NCI-H69 (cell line): Measurements from ENCODE around the gene PDE4D.
"Not testable (repeated sequence)": the region's sequence is repeated elsewhere in the genome, so short reads cannot be mapped to it uniquely, and the experiment has no call there.

Experiments used
- DNase-seq: peaks from one replicate; lab custom pipeline; 2025; lab: John Stamatoyannopoulos, UW

Gene PDE4D

DNA sequence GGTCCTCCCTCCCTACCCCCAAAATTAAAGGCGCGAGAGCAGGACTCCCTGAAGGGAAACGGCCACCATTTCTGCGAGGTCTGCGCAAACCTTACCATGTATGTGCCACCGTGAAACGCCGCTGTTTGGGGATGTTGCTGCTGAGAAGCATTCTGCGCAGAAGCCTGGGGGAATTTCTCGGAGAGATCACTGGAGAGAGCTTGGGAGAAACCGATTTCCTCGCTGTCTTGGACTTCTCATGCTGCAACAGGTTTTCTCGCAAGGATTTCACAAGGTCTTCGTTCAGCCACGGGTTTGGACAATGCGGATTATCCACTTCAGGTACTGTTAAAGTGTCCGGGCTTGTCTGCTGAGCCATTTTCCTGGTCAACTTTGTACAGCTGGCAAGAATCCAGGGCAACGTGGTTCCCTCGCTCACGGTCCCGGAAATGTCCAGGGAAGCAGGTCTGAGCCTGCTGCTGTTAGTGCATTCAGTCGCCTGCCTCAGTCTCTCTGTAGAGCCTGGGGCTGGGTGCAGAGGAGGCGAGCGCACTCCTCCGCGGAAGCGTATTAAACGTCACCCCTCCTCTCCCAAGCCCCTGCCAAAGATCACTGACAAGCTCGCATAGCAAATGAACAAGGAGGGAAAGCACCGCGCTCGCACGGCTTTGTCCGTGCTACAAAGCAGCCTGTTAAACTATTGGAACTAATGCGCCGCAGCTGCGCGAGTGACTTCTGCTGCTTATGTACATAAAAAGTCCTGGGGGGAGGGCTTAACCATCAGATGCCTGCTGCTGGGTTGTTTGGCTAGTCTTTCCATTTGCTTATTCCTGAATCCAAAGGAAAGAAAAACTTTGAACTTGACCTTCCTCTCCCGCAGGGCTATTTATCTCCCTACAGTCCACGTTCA, 125.1 kb downstream of the PDE4D start:
- DNase-seq: peak; percentile 99

DNA sequence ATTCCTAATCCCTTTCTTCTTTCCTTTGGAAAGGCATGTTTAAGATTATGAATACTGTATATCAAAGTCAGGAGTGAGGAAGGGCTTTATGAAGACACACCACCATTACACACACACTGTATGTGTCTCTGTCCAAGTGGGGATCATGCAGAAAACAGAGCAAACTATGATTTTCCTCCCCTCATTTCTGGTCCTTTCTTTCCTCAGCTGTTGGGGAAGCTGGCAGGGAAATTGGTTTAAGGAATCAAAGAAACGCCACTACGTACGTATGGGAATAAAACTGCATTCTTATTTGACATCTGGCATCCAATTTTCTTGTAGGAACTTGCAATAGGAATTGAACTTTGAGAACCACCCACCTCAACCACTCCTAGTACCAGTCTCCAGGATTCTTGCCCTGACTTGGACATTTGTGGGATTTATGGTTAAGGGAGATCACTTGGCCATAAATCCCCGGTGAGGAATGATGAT, 125.8 kb downstream of the PDE4D start:
- DNase-seq: no peak

DNA sequence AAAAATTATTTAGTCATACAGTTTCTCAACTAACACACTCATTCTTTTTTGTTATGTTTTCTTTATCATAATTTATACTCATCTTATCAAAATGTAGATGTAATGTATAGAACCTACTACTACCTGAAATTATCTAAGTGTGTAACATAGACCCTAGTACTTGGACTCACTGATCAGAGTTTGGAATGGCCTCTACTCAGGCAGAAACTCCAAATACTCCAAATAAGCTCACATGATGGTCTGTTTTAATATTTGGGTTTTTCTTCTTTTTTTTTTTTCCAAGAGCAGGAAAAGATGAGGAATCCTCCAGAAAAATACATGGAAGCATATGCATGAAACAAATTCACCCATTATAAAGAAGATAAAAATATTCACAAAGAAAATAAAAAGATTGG, 126.3 kb downstream of the PDE4D start:
- DNase-seq: peak; percentile 51

DNA sequence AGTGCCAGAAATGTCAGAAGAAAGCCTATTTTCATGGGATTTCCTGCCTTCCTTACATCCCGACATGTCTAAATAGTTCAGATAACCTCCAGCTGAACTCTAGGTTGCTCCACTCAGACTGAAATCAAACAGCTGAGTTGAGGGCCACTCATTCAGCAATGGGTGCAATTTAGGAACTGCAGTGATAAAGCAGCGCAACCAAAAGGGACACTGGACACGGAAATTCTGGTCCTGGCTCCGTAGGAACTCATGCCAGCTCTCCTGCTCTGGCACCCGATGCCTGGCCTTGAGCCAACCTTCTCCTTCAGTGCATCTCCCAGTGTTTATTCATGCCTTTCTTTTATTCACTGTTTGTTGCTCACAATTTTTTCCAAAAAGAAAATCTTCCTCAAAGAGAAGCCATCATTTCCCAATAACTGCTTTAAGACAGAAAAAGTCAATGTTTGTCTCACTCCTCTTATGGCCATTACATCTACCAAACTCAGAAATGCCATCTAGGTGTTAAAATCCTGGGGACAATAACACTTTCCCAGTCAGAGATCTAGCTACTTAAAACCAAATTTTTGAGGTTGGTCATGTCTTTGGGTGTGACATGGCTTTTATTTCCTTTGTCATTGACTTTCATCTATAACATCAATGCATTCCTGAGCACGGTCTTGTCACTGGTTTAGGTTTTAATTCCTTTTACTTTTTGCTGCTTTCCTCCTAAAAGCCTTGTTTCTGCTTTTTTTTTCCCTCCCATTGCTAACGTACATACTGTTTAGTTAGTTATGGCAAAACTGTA, 126.9 kb downstream of the PDE4D start:
- DNase-seq: peak; percentile 84

DNA sequence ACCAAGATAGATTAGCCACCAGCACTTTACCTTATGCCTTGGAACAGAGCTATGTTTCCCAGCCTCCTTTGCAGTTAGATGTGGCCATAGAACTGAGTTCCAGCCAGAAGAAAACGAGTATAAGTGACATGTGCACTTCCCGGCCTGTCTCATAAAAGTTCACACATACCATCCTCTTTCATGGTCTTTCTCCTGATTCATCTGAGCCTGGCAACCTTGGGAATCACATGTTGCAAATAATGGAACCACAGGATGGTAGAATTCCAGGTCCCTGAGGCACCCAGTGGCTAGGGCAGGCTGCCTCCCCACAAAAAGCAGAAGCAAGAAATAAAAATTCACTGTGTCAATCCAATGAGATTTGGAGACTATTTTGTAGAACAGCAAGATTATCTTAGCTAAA, 128.1 kb downstream of the PDE4D start:
- DNase-seq: peak; percentile 34

DNA sequence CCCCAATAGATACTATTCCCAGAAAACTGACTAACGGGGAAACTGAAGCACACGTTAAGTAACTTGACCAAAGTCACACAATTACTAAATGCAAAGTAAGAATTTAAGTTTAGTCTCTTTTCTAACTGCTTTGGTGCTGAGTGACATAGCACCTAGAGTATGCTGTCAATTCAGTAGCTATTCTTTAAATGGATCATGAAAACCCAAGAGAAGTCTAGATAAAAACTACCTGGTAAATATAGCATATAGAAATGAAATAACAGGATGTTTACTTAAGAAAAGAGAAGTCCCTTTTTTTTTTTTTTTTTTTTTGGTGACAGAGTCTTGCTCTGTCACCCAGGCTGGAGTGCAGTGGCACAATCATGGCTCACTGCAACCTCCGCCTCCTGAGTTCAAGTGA, 129.2 kb downstream of the PDE4D start:
- no peak for DNase-seq

DNA sequence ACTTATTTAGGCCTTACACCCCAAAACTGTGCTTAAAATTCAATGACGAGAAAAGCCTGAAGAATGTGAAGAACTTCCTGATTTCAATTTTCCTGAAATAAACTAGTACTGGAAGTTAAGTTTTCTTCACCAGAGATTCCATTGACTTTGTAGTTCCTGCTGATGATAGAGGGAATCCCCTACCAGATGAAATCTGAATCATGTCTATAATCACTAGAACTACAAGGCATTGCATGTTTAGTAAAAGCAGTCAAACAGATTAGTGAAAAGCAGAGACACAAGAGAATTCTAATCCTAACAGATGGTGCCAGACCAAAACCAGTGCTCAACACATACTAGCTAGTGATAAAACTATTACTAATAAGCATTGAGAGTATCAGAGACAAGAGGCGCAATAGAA, 130.0 kb downstream of the PDE4D start:
- peak; percentile 48 for DNase-seq

DNA sequence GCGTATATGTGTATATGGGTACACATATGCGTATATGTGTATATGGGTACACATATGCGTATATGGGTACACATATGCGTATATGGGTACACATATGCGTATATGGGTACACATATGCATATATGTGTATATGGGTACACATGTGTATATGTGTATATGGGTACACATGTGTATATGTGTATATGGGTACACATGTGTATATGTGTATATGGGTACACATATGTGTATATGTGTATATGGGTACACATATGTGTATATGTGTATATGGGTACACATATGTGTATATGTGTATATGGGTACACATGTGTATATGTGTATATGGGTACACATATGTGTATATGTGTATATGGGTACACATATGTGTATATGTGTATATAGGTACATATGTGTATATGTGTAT, 131.3 kb downstream of the PDE4D start:
- not testable (repeated sequence) for DNase-seq

DNA sequence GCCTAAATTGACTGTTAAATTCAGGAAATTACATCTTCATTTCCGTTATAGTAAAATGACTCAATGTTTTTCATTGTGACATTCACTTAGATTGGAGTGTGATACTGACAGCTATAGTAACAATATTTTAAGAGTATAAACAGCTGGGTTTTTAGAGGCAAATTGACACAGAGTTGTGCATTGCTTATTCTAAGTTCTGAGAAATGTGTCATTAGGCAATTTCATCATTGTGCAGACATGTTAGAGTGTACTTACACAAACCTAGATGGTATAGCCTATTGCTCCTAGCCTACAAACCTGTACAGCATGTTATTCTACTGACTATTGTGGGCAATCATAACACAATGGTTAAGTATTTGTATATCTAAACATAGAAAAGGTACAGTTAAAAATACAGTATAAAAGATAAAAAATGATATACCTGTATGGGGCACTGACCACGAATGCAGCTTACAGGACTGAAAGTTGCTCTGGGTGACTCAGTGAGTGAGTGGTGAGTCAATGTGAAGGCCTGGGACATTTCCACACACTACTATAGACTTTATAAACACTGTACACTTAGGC, 132.7 kb downstream of the PDE4D start:
- no peak for DNase-seq

DNA sequence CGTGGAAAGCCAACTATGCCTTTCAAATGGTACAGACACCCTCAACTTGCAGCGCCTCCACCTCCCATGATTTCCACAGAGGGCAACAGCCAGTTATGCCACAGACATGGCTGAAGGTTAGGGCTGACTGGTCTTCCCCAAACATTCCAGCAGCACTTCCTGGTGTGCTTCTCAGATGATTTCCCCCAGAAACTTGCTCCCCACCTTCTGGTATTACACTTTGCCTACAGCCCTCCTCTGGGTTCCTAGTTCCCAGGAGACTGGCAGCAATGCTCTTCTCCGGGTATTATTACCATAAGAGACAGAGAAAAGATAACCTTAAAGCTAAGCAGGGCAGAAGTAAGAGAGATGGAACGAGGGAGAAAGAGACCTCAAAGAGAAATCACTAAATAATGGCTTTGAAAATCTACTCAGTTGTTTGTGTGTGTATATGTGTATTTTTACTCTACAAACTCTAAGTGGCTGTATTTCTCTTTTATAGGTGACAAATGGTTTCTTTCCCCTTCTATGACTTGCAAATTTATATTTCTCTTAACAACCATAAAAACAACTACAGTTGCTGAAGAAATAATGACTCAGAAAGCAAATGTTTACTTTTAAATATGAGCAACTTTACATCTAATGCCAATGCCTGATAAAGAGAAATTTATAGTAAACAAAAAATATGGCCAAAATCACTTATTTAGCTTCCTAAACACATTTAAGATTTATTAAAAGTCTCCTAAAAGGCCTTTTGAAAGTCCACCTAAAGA, 133.8 kb downstream of the PDE4D start:
- DNase-seq: peak; percentile 58

DNA sequence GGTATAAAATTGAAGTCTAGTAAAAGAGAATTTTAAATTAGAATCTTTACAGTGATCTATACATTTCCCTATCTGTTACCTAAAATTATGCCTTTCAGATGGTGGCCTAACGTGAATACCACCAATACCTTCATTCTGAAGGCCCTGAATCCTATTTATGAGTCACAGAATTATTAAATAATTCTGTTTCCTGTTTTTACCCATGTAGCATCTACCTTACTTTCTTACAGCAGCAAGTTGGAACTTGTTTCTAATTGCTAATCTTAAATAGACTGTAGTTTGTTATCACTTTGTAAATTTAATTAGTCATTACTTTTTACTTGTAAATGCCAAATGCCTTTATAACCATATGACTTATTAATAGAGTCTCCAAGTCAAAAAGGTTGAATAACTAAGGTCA, 135.0 kb downstream of the PDE4D start:
- DNase-seq: no peak

DNA sequence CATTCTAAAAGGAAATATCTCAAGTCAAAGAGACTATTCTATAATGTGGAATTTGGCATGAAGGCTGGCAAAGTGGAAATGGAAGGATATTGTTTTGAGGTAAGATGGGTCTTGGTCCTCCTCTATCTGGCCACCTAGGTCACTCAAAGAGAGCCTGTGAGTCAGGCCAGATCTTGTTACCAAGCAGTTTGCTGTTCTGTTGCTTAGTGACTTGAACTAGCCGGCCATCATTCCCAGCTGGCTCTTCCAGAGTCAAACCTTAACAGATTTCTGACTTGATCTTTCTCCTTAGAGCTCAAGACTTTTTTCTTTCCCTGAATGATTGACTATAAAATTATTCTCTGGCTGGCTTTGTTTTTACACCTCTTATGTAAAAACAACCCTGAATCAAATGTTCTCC, 136.1 kb downstream of the PDE4D start:
- DNase-seq: peak; percentile 69

DNA sequence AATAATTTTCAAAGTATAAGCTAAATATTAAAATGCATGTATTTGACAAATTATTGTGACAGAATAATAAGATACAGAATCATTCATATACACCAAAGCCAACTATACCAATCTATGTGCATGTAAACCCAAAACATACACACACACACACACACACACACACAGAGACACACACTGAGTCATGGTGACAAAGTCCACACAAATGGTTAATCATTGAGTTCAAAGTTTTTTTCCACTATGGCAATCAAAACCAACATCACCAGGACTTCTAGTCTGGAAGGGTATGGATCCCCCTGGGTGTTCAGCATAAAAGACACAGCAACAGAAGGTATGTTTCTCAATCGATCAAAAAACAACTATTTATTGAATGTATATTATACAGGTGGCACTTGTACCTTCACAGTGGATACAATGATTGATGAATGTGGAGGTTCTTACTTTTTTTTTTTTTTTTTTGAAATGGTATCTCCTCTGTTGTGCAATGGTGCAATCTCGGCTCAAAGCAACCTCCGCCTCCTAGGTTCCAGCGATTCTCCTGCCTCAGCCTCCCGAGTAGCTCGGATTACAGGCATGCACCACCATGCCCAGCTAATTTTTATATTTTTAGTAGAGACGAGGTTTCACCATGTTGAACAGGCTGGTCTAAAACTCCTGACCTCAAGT, 137.0 kb downstream of the PDE4D start:
- DNase-seq: peak; percentile 21

DNA sequence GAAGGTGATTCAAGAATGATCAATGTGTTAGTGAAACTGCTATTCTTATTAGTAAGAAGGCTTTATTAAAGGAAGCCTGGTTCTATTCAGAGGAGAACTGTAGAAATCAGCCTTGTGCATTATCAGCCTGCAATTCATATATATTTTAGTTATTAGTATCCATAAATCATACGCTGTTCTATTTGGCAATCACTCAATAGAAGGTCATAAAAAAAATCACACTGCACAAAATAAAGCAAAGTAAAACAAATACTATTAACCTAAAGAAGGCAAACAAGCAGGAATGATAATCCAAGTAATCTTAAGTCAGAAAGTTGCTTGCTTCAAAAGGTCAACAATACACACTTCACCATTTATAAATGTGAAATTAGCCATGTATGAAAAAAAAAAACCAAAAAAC, 138.1 kb downstream of the PDE4D start:
- peak; percentile 25 for DNase-seq

DNA sequence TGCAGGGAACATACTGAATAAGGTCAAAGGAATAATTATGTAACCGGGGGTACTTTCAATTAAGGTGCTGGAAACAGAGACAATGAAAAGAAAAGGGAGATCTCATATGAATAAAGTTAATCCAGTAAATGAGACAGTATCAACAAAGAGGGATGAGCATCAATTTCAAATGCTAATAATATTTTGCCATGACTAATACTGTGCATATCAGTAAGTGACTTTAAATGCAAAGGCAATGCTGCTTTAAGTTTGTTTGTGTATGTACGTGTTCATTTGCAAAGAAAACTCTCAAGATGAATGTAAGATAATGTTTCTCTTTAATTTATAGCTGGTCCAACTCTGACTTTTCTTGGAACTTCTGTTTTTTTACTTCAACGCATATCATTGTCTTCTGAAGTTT, 139.9 kb downstream of the PDE4D start:
- DNase-seq: peak; percentile 42

DNA sequence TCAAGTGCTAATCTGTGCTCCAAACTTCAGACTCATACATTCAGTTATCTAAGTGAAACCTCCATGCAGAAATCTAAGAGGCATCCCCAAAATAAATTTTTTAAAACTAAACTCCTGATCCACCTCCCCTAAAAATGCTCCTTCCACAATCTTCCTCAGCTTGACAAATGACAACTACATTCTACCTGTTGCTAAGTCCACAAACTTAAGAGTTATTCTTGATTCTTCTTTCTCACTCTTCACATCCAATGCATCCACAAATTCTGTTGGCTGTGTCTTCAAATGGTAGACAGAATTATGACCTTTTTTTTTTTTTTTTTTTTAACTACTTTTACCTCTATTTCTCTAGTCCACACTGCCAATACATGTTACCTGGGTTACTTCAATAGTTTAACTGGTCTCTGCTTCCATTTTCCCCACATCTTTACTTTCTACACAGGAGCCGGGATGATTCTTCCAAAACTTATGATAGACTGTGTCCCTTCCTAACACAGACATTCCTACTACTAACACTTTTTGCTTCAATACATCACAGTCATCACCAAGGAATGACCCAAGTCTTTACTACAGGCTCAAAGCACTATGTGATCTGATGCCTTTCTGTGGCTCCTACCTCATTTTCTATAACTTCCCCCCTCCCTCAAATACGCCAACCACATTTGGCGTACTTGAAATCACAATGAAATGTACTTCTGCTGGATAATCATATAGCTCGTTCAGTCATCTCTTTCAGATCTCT, 143.6 kb downstream of the PDE4D start:
- DNase-seq: no peak

DNA sequence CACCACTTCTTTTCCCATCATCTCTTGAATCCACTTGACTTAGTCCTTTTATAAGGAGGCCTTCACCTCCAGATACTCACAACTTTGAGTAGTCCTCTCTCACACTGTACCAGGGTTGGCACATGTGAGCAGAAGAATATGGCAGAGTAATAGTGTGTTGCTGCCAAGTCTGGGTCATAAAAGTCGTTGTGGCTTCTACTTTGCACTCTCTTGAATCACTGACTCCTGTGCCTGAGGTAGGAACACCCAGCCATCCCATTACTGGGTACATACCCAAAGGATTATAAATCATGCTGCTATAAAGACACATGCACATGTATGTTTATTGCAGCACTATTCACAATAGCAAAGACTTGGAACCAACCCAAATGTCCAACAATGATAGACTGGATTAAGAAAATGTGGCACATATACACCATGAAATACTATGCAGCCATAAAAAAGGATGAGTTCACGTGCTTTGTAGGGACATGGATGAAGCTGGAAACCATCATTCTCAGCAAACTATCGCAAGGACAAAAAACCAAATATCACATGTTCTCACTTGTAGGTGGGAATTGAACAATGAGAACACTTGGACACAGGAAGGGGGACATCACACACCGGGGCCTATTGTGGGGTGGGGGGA, 145.4 kb downstream of the PDE4D start:
- peak; percentile 18 for DNase-seq

DNA sequence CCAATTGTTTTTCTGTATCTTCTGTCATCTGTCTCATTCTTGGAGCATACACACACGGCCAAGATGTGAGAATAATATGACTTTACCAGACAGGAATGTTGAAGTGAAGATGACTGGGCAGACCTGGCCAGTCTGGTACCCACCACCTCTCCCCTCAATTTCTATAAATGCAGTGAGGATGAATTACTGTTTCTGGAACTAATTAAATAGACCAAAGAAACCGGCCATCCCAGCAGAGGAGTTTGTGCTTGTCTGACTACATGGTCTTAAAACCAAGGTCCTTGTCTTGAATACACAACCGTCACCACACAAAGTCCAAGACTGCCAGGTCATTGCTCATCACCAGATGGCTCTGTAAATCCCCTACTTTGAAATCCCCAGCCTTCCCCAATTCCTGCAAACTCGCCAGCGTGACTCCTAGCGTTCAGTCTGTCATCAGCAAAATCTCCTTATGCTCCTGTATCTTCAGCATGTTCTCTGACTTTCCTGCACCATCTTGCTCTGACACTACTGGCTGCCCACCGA, 147.2 kb downstream of the PDE4D start:
- DNase-seq: peak; percentile 77

DNA sequence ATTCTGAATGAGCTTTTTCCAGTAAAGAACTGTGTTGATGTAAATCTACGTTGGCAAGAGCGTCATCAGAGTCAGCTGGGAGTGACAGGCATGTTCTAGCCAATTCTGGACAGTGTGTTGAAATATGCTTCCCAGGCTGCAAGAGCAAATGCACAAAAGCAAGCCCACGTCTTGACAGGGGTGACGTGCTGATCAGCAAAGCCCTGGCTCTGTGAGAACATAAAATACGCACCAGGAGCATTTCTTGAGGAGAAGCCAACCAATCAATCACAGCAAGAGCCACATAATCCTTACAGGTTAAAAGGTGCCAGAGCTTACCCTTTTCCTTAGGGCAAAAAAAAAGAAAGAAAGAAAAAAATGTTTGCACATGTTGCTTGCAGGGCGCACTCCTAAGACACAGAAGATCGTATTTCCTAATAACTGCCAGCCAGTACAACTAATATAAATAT, 148.1 kb downstream of the PDE4D start:
- DNase-seq: peak; percentile 96

DNA sequence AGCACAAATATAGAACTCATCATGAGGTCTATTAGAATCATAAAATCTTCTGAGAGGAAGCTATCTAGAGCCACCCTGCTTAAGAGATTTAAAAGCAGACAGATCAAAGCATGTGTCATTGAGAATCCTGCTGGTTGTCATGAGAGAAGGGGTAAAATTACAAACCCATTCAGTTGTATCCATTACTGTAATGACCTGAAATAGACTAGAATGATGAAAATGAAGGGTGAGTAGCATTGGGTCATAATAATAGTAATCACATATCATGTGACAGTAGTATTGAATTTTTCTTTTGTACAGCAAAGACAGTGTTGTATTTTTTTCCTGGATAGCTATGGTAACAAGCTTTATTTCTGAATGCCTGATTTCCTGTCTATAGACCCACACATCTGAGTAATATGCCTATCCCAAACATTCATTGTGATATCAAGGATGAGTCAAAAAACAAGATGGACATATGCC, 149.0 kb downstream of the PDE4D start:
- DNase-seq: peak; percentile 94
